SJSA1 (cell line): ENCODE measurements around the gene LZTS3. TPM values are rescaled to one million over a fixed set of nuclear protein-coding genes. Genes with fewer than 3 reads are reported as not detected.

ENCODE experiments used
- DNase-seq, 2 experiments: peaks; one replicate each; pipeline ENCODE4 v3.0.0-alpha.2; 2015 to 2020; ENCODE audit warnings: low spot score in 2 of 2, low read depth in 1 of 2
- H3K27ac ChIP-seq: fragments of 250-450 bp; sonication (Bioruptor Pico); 2 replicates; pipeline ENCODE4 v1.5.1; 2020; ENCODE audit warnings: mild to moderate bottlenecking, moderate library complexity
- H3K27me3 ChIP-seq: fragments of 250-450 bp; sonication (Bioruptor Pico); replicated peaks from 2 replicates; pipeline ENCODE4 v1.5.1; 2020; ENCODE audit warnings: mild to moderate bottlenecking, moderate library complexity
- H3K36me3 ChIP-seq: fragments of 250-450 bp; sonication (Bioruptor Pico); 2 replicates; pipeline ENCODE4 v1.5.1; 2020; ENCODE audit warnings: mild to moderate bottlenecking
- H3K4me1 ChIP-seq: fragments of 250-450 bp; sonication (Bioruptor Pico); replicated peaks from 2 replicates; pipeline ENCODE4 v1.6.1; 2021; ENCODE audit warnings: mild to moderate bottlenecking
- H3K4me3 ChIP-seq: fragments of 250-450 bp; sonication (Bioruptor Pico); 2 replicates; pipeline ENCODE4 v1.5.1; 2020; ENCODE audit warnings: mild to moderate bottlenecking
- H3K9me3 ChIP-seq: fragments of 250-450 bp; sonication (Bioruptor Pico); replicated peaks from 2 replicates; pipeline ENCODE4 v1.5.1; 2020; ENCODE audit warnings: mild to moderate bottlenecking
- total RNA-seq: library from RNA; depleted of rRNA; stranded (reverse); fragments of >200 nt; shearing (Covaris generic); gene quantifications from 2 replicates; pipeline ENCODE4 v1.2.3, GENCODE V29; 2014

The LZTS3 gene
- total RNA-seq, 1 experiment from 2014 or later = 3.9 TPM

- H3K27ac ChIP-seq = no peak overlapping the region
- no peaks in the 10 kb centered on the region; the same call in 1 of the 2 replicates for H3K4me1 ChIP-seq
- no peak overlapping the region for H3K4me3 ChIP-seq
- no peaks in the 10 kb centered on the region for H3K36me3 ChIP-seq
- no peaks in the 10 kb centered on the region for H3K9me3 ChIP-seq
- H3K27me3 ChIP-seq = no peaks in the 10 kb centered on the region
- DNase-seq = no peak
These were observed 7.9 kb upstream of the LZTS3 start for GRCh38 chr20:3181270-3181669.

GRCh38 chr20:3180319-3180718 lies 7.0 kb upstream of the LZTS3 start:
- no peaks in the 10 kb centered on the region; the same call in 1 of the 2 replicates for H3K4me1 ChIP-seq
- DNase-seq = no peak
- H3K27ac ChIP-seq = no peak overlapping the region
- no peaks in the 10 kb centered on the region for H3K27me3 ChIP-seq
- no peaks in the 10 kb centered on the region for H3K36me3 ChIP-seq
- H3K4me3 ChIP-seq = no peak overlapping the region
- no peaks in the 10 kb centered on the region for H3K9me3 ChIP-seq

GRCh38 chr20:3177746-3178485 lies 4.6 kb upstream of the LZTS3 start:
- peaks cover 4% of the 10 kb centered on the region for H3K36me3 ChIP-seq
- no peak overlapping the region for H3K4me3 ChIP-seq
- H3K4me1 ChIP-seq = peaks cover 20% of the 10 kb centered on the region
- peaks cover 7% of the 10 kb centered on the region for H3K9me3 ChIP-seq
- H3K27me3 ChIP-seq = peaks cover 7% of the 10 kb centered on the region
- H3K27ac ChIP-seq = no peak overlapping the region
- no peak for DNase-seq

GRCh38 chr20:3175270-3175669 lies 1.9 kb upstream of the LZTS3 start:
- Histone ChIP-seq H3K27me3 (peaks cover 7% of the 10 kb centered on the region), H3K9me3 (peaks cover 7% of the 10 kb centered on the region), H3K36me3 (peaks cover 4% of the 10 kb centered on the region), H3K27ac (no peak overlapping the region), H3K4me1 (peaks cover 20% of the 10 kb centered on the region), H3K4me3 (no peak overlapping the region)
- DNase-seq = no peak

GRCh38 chr20:3174442-3175261 lies 1.3 kb upstream of the LZTS3 start:
- Histone ChIP-seq H3K27ac (no peak overlapping the region), H3K4me3 (peak overlapping the region; percentile 94), H3K36me3 (peaks cover 4% of the 10 kb centered on the region), H3K9me3 (peaks cover 7% of the 10 kb centered on the region), H3K27me3 (peaks cover 7% of the 10 kb centered on the region), H3K4me1 (peaks cover 20% of the 10 kb centered on the region)
- peak in 1 of 2 experiments; percentile 21 for DNase-seq

- H3K36me3 ChIP-seq = peaks cover 4% of the 10 kb centered on the region
- peak overlapping the region; percentile 94 for H3K4me3 ChIP-seq
- H3K27me3 ChIP-seq = peaks cover 7% of the 10 kb centered on the region
- peak; percentile 71 to 82 for DNase-seq
- H3K4me1 ChIP-seq = peaks cover 20% of the 10 kb centered on the region
- H3K9me3 ChIP-seq = peaks cover 7% of the 10 kb centered on the region
- H3K27ac ChIP-seq = 0 out of 2 replicates have a peak overlapping the region, but pooled peaks have one; percentile 13
These were observed 477 bp upstream of the LZTS3 start for GRCh38 chr20:3173610-3174441.

GRCh38 chr20:3172126-3172932 lies 1.0 kb downstream of the LZTS3 start:
- peaks cover 7% of the 10 kb centered on the region for H3K9me3 ChIP-seq
- H3K36me3 ChIP-seq = peaks cover 4% of the 10 kb centered on the region
- DNase-seq = no peak
- peak overlapping the region; percentile 94 for H3K4me3 ChIP-seq
- peaks cover 20% of the 10 kb centered on the region for H3K4me1 ChIP-seq
- H3K27me3 ChIP-seq = peaks cover 7% of the 10 kb centered on the region
- H3K27ac ChIP-seq = no peak overlapping the region

- Histone ChIP-seq H3K4me3 (no peak overlapping the region), H3K27ac (no peak overlapping the region), H3K4me1 (peaks cover 20% of the 10 kb centered on the region), H3K9me3 (peaks cover 7% of the 10 kb centered on the region), H3K36me3 (peaks cover 4% of the 10 kb centered on the region), H3K27me3 (peaks cover 7% of the 10 kb centered on the region)
- no peak for DNase-seq
These were observed 1.8 kb downstream of the LZTS3 start for GRCh38 chr20:3171391-3172125.

- no peak for DNase-seq
- Histone ChIP-seq H3K4me3 (no peak overlapping the region), H3K4me1 (peaks cover 11% of the 10 kb centered on the region), H3K27me3 (peaks cover 4% of the 10 kb centered on the region; the same call in 1 of the 2 replicates), H3K9me3 (peaks cover 7% of the 10 kb centered on the region), H3K36me3 (peaks cover 4% of the 10 kb centered on the region), H3K27ac (no peak overlapping the region)
These were observed 4.3 kb downstream of the LZTS3 start for GRCh38 chr20:3168829-3169590.

GRCh38 chr20:3168079-3168828 lies 5.1 kb downstream of the LZTS3 start:
- H3K4me1 ChIP-seq = peaks cover 4% of the 10 kb centered on the region
- H3K36me3 ChIP-seq = peaks cover 3% of the 10 kb centered on the region
- peaks cover 3% of the 10 kb centered on the region for H3K9me3 ChIP-seq
- peaks cover 4% of the 10 kb centered on the region; the same call in 1 of the 2 replicates for H3K27me3 ChIP-seq
- no peak overlapping the region for H3K4me3 ChIP-seq
- H3K27ac ChIP-seq = no peak overlapping the region
- DNase-seq = no peak

GRCh38 chr20:3167738-3168078 lies 5.6 kb downstream of the LZTS3 start:
- no peaks in the 10 kb centered on the region; the same call in 1 of the 2 replicates for H3K4me1 ChIP-seq
- no peaks in the 10 kb centered on the region for H3K27me3 ChIP-seq
- no peak overlapping the region for H3K27ac ChIP-seq
- no peaks in the 10 kb centered on the region for H3K9me3 ChIP-seq
- H3K36me3 ChIP-seq = no peaks in the 10 kb centered on the region
- DNase-seq = no peak
- H3K4me3 ChIP-seq = no peak overlapping the region
